T47D (cell line): ENCODE data around the gene PARP11.

ENCODE experiments used
- DNase-seq, 2 experiments: peaks; one replicate each; pipeline versions ENCODE4 v3.0.0 to v3.0.0-alpha.2; 2011 to 2012; ENCODE audit warnings: low read depth in 1 of 2, low spot score in 1 of 2
- JUND ChIP-seq: IDR thresholded peaks from 2 replicates; pipeline ENCODE4 v1.6.1; 2012; ENCODE audit warnings: low read depth
- in situ Hi-C: cut with HindIII; loops from 2 replicates; pipeline ENCODE4 v1.10.0; 2016; ENCODE audit warnings: low sequenced_read_pairs, low pct_unique_long_range_greater_than_20kb

PARP11 gene

DNA sequence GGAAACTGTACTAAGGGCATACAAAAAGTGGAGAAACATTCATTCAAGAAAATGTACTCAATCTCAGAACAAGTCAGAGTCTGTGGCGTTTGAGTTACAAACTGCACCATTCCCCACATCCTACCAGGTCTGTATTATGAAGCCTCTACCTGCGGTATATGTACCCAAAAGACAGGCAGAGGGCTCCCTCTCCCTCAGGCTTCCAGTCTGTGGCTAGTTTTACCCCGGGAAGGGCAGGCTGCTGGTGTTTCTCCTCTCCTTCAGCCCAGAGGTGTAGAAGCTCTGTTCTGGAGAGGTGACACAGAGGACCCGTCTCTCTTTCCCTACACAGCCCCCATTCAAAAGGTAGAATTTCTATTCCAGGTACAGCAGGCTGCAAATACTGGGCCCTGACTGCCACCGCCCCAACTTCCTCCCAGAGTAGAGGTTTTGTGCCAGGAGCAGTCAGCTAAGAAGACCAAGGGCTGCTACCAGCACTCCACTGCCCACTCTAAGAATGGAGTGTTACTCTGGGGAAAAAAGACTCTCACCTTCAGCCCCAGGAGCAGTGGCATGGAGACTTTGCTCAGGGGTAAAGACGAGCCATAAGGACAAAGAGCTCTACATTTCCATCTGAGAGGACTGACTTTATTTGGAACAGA lies 39.4 kb downstream of the PARP11 start:
- in situ Hi-C loops, result no loop called here
- no peak for TF ChIP-seq JUND
- peak in 1 of 2 experiments; percentile 5 for DNase-seq

GRCh38 chr12:3832738-3833137 lies 40.5 kb downstream of the PARP11 start:
- DNase-seq, result no peak
- TF ChIP-seq JUND, result no peak
- in situ Hi-C loops, result no loop called here

DNA sequence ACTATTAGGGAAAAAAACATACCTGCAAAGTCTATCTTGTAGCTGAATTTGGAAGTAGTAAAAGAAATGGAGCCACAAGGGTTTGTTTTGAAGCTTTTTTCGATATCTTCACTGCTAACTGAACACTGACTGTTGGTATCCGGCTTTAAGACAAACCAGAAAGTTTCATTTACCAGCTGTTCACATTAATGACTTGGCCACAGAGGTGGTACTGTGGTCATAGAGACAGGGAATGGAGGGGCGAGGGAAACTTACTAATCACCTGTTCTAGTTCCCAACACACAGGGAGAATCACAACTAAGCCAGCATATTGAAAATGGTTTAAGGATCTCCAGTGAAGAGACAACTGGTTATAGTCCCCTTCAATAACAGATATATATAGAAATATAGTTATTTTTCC lies 44.3 kb downstream of the PARP11 start:
- DNase-seq, result no peak
- TF ChIP-seq JUND, result no peak
- in situ Hi-C loops, result no loop called here

DNA sequence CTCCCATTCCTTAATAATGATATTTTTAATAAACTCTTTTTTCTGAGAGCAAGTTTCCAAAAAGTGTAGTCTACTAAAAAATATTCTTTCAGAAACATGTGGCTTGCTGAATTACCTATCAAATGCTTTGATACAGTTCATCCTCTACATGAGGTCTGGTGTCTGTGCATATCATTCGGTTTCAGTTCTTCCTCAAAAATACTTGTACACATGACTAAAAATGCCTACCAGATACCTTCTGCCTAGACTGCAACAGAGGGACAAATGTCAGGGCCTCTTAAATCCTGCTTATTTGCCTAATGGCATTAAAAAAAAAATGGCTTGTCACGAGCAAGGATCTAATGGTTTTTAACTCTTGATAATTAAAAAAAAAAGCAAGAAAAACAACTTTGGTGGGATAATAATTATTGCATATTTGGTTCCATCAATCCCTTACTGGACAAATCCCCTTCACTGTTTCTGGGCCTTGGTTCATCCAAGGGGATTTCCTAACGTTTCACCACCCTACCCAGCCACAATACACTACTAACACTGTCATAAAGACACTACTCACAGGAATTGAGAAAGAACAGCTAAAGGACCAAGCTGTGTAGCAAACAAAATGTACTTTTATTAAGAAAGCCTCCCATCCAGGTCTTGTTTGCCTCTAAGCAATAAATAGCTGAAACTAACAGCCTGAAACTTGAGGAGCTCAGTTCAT lies 45.7 kb downstream of the PARP11 start:
- no peak for DNase-seq
- in situ Hi-C loops, result no loop called here
- TF ChIP-seq JUND, result no peak

DNA sequence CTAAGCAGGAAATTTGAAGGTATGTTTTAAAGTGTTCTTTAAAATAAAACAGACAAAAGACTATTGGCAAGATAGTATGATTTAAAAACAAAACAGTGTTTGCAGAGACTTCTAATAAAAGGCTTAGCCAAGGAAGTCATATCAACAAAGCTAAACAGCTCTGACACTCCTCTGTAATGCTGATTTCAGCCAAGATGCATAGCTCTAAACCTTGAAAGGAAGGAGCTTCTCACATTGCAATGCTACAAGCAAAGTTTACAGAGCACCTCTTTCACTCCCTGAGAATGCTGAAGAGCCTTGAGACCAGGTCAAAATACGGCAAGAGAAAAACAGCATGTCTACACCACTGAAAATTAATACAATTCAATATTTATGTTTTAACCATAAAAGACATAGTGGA lies 51.8 kb downstream of the PARP11 start:
- in situ Hi-C loops, result no loop called here
- no peak for TF ChIP-seq JUND
- DNase-seq, result no peak

GRCh38 chr12:3820122-3820521 lies 53.1 kb downstream of the PARP11 start:
- DNase-seq, result no peak
- in situ Hi-C loops, result no loop called here
- TF ChIP-seq JUND, result no peak

- no peak for TF ChIP-seq JUND
- no peak for DNase-seq
- in situ Hi-C loops, result no loop called here
These were observed 56.9 kb downstream of the PARP11 start for GRCh38 chr12:3816266-3816665.

DNA sequence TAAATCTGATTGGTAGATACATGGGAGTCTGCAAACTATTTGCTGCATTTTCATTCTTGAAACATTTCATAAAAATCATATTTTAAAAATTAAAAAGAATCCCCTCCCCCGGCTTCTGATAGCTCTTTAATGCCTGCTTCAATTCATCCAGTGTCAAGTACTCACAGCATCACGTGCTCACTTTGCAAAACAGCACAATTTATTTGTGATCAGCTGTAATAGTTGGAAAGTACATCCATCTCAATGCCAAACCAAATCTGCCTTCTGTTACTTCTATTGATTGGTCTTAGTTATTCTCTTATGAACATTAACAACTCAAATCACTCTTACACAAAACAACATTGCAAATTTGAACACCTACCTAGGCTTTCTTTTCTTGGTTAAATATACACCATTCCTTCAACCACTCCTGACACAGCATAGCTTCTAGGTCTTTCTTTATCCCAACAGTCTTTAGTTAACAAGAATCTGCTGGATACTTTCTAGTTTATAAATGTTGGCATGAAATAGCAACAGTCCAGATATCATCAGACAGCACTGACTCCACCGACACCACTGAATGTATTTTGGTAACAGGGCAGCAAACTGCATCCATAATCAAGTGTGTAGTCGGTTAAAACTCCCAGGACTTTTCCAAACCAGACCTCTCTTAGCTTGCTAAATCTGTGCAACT lies 58.0 kb downstream of the PARP11 start:
- no peak for TF ChIP-seq JUND
- in situ Hi-C loops, result no loop called here
- DNase-seq, result no peak

- in situ Hi-C loops, result no loop called here
- TF ChIP-seq JUND, result no peak
These were observed 62.7 kb downstream of the PARP11 start for GRCh38 chr12:3810540-3810939.

GRCh38 chr12:3810016-3810370 lies 63.2 kb downstream of the PARP11 start:
- TF ChIP-seq JUND, result no peak
- in situ Hi-C loops, result no loop called here
- DNase-seq, result no peak

More at GRCh38 chr12:3810540-3810939, 62.7 kb downstream of the PARP11 start:
- no peak for DNase-seq

DNA sequence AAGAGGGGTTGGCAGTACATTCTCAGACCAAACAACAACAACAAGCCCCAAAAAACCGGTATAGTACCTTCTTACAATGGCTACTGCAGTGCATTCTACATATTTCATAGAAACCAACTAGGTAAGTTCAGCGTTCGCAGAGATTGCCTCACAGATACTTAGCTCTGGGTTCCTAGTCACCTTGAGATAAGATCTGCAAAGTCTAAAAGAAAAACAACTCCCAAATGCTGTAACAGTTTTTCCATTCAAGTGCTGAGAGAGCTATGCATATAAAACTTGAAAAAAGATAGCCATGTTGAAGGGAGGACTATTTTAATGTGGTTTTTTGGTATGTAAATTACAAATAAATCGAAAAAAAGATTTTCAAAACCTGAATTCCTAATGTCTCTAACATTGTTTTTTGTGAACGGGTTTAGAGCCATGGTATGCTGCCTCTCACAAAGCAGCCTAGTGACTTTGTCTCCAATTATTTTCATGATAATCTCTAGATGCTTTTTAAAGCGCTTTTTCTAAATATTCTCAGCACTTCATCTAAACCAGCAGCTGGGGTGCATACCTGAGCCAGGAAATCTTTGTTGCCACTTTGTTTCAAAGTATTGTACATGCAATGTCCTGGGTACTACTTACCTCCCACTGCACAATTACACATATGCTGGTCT lies 63.7 kb downstream of the PARP11 start:
- DNase-seq, result peak in 1 of 2 experiments; percentile 38
- no peak for TF ChIP-seq JUND
- in situ Hi-C loops, result no loop called here

DNA sequence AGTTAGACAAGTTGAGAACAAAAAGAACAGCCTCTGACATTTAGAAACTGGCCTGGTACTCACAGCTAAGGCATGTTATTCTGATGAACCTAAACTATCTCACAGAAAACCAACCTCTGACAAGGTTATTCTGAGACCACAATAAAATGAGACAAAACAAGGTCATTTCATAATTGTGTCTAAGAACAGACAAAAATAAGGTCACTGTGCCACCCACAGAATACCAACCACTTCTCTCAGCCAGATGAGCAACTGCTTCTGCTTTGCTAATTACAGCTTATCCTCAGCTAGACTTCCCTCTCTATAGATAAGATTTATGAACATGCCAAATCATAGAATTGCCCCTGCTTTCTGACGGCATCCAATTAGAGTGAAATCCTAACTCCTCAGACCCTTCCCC lies 68.1 kb downstream of the PARP11 start:
- DNase-seq, result no peak

More for the DNA sequence above, 68.1 kb downstream of the PARP11 start:
- in situ Hi-C loops, result no loop called here
- TF ChIP-seq JUND, result no peak
